Measurements from ENCODE around the gene GREB1L.
"Not testable (repeated sequence)": the region's sequence is repeated elsewhere in the genome, so short reads cannot be mapped to it uniquely, and the experiment has no call there.

The GREB1L gene

DNA sequence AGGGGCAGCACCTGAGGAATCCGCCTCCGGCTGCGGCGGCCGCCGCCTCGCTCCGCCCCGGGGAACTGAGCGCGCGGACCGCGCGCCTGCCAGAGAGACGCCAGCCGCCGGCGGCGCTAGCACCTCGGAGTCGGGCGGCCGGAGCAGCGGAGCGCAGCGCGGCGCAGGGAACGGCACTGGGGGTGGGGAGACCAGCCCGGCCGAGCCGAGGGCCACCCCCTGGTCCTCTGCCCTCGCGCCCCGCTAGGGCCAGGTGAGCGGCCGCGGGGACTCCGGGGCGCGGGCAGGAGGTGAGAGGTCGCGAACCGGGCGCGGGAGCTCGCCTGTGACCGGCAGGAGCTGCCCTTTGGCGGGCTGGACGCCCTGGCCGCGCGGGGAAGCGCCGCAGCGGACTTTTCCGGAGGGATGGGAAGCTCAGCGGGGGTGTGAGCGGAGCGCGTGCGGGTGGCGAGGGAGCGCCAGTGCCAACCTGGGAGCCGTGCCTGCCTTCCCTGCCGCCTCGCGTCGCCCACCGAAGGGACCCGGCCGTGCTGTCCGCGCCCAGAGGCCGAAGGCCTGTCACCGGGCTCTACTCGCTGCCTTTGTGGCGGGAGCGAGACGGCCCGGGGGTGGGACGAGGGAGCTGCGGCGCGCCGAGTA lies at the start of gene GREB1L:
GREB1L (plus strand) TSS at position 92 of the 639 bp plus-strand sequence. CDS start 141,287 bp downstream, outside the sequence.
- no peak for DNase-seq (ENCODE audit: low read depth, low spot score)

DNA sequence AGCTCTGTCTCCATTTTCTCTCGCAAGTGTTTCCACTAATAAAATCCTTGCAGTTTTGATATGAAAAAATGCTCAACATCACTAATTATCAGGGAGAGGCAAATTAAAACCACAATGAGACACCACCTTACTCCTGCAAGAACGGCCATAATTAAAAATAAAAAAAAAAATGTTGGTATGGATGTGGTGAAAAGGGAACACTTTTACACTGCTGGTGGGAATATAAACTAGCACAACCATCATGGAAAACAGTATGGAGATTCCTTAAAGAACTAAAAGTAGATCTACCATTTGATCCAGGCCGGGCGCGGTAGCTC lies 49.8 kb upstream of the GREB1L start:
- no peak for DNase-seq (ENCODE audit: low read depth, low spot score)

DNA sequence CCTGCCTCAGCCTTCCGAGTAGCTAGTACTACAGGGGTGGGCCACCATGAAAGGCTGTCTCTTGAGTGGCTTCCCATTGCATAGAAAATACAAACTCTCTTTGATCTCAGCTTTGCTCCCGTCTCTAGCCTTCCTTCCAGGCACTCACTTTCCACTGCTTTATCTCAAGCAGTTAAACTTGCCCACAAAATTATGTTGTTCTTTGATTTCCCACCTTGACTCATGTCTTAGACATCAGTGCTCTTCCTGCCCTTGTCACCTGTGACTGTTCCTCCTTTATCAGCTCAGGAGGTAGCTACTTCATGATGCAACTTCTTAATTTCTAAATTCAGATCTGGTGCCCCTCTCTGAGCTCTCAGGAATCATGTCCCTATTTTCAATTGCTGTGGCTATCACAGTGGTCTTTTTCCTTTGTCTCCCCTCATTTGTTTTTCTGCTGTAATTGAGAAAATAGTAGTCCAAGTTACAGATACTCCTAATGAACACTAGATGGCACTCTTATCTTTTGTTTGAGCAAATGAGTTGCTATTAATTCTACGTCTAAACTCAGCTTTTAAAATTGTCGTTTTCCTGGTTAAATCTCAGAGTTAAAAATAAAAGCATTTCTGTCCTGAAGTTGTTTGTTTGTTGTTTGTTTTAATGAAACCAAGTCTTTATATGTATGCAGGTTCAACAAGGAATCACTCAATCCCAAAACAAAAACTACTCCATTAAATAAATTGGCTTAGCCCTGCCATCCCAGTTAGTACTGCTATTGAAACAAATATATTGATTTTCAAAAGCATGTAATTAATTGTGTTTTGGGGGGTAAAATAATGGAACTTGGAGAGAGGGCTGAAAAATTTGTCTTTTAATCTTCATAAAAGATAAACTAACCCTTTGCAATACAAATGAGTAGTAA lies 46.9 kb upstream of the GREB1L start:
- DNase-seq (ENCODE audit: low read depth, low spot score) = no peak

DNA sequence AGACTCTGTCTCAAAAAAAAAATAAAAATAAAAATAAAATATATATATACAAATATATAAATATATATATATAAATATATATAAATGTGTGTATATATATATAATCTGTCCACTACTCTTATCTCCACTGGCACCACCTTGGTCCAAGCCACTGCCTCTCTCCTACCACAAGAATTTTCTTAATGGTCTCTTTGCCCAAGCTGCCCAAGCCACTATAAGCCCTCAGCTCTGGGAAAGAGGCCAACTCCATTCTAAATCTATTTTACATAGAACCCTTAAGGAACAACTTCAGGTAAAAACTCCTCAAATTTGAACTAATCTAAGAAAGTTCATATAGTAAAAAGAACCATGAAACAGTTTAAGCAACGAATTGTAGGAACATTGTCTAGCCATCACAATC lies 45.6 kb upstream of the GREB1L start:
- DNase-seq (ENCODE audit: low read depth, low spot score) = no peak

DNA sequence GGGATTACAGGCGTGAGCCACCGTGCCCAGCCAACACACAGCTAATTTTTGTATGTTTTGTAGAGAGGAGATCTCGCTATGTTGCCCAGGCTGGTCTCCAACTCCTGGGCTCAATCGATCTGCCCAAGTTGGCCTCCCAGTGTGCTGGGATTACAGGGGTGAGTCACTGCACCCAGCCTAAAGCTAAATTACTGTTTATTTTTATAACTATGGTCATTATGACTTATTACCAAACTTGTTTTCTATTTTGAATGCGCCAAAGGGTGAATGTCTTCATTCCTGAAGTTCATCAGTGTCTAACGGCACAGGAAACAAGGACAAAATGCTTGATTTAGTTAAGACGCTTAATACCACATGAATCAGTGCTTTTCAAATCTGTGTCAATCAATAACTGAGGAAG lies 38.9 kb upstream of the GREB1L start:
- DNase-seq (ENCODE audit: low read depth, low spot score) = no peak

DNA sequence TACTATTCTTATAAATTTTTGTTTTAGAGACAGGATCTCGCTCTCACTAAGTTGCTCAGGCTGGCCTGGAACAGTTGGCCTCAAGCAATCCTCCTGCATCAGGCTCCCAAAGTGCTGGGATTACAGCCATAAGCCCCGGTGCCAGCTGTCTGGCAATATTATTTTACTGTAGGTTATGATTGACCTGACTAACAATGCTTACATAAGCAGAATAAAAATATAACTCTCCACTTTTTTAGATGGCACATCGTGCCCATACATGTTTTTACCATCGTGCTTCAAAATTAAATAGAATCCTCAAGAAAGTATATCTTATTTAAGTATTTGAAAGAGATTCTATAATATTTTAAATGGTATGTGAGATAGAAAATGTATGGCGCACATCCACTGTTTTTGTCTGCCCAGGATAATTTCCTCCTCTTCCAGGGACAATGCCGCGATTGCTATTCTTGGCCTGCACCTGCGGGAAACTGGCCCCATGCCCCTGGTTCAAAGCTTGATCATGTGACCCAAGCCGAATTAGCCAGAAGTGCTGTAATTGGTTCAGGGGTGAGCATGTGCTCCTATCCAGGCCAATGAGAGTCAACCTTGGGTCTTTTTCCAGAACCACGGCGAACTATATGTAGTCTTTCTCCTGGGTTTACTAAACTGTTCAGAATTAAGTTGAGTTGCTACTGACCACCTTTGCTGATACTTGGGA lies 38.3 kb upstream of the GREB1L start:
- DNase-seq (ENCODE audit: low read depth, low spot score) = no peak

DNA sequence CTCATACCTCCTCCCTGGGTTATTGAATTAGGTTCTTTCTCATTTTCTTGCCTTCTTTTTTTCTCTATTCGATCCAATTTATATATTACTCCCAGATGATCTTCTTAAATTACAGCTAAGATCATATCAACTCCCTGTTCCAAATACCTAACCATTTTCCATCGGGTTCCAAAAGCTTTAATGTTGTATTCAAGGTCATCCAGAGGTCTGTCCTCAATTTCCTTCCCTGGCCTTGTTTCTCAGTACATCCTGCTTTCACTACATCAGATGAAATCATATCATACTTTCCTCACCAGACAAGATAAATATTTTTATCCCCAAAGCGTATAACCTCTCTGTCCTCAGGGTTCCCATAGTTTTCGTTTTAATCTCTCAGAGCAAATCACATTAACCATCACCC lies 36.3 kb upstream of the GREB1L start:
- no peak for DNase-seq (ENCODE audit: low read depth, low spot score)

DNA sequence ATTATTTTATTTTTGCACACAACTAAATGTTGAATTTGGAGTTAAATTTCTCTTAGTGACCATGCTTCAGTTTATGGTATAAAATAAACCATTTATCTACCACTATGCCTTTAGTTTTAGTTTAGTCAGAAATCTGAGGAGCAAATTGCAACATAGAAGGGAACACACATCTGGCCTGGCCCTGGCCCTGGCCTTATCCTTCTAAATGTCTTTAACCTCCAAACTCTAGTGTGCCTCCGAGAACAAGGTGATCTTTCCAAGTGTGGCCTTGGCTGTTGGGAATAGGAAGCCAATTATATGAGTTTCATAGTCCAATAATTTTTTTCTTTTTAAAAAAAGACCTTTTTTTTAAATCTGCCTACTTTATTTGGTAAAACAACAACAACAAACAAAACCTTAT lies 31.8 kb upstream of the GREB1L start:
- DNase-seq (ENCODE audit: low read depth, low spot score) = no peak

DNA sequence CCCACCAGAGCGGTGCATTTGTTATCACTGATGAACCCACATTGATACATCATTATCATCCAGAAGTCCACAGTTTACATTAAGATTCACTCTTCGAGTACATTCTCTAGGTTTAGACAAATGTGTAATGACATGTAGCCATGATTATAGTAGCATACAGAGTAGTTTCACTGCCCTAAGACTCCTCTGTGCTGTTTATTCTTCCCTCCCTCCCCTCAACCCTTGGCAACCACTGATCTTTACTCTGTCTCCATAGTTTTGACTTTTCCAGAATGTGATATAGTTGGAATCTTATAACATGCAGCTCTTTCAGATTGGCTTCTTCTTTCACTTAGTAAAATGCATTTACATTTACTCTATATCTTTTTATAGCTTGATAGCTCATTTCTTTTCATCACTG lies 31.2 kb upstream of the GREB1L start:
- no peak for DNase-seq (ENCODE audit: low read depth, low spot score)

DNA sequence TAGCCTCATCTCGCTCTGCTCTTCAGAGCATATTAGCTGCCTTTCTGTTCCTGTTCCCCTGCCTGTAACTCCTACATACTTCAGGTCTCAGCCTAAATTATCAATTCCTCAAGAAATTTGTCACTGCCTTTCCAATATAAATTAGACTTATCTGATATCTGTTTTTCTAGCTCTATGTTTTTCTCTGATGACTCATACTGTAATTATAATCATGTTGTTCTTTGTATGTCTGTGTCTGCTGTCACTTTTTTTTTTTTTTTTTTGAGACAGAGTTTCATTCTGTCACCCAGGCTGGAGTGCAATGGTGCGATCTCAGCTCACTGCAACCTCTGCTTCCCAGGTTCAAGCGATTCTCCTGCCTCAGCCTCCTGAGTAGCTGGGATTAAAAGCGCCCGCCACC lies 27.6 kb upstream of the GREB1L start:
- not testable (repeated sequence) for DNase-seq (ENCODE audit: low read depth, low spot score)

DNA sequence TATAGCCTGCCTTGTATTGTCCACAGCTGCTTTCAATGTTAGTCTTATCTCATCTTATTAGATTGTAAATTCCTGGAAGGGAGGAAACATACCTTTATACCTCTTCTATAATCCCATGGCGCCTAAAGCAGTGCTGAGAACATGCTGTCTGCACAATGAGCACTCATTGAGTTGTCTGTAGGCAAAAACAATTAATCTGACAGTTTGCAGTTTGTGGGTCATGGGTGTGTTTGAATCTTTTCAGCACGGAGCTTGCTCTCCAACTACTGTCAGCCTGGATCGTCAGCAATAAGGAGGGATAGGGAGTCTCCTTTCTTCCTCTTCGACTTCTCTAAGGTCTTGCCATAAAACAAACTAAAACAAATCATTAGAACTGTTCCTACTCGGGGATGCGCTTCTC lies 26.5 kb upstream of the GREB1L start:
- no peak for DNase-seq (ENCODE audit: low read depth, low spot score)

DNA sequence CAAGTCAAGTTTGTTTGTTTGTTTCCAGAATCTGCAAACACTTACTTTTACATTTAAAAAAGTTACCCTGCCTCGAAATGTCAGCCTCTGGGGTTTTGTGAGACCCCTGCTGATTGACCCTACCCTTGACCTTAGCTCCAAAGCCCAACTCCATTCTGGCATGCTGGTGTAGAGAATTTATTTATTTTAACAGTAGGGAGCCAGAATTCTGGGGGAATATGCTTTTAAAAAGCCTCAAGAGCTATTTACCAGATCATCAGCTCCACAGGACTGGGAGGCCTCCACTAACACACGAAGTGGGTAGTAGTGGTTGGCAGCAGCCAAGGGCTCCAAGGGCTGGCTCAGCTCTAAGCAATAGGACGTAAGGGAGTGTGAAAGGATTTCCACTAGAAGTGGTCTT lies 23.2 kb upstream of the GREB1L start:
- DNase-seq (ENCODE audit: low read depth, low spot score) = no peak

DNA sequence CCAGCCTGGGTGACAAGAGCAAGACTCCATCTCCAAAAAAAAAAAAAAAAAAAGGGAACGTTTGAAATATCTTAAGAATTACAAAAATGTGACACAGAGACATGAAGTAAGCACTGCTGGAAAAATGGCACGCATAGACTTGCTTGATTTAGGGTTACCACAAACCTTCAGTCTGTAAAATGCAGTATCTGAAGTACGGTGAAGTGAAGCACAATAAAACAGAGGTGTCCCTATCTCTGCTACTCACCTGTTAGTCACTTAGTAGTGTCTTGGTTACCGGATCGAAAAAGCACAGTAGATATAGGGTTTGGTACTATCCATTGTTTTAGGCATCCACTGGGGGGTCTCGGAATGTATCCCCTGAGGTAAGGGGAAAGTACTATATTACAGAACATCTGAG lies 11.6 kb upstream of the GREB1L start:
- DNase-seq (ENCODE audit: low read depth, low spot score) = no peak

DNA sequence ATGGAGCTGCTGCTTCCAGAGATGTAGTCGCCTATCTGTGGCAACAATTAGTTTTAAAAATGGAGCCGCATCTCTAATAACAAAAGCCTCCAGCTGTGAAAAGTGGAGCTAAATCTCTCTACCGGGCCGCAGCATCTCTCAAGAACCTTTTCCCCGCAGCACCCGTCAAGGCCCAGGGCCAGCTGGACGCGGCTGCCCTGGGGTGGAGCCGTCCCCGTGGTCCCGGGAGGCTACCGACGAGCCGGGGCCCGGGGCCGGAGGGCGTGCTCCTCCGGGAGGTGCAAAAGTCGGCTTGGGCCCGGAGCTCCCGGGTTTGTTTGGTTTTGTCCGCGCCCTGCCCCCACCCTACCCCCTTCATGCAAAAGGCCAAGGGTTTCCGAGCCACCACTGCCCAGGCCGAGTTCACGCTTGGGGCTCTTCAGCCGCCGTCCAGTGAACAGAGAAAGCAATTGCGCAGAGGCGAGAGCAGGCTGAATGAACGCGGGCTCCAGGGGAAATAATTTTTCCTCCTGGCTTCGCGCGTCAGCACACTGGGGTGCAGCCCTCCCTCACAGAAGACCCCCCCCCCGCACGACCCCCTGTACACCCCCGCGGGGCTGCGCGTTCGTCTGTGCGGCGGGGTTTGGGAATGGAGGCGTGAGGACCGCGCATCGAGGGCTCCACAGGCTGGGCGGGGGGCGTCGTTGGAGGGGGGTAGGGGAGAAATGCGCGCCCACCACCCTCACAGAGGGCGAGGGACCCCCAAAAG lies 557 bp upstream of the GREB1L start:
- DNase-seq (ENCODE audit: low read depth, low spot score) = no peak

DNA sequence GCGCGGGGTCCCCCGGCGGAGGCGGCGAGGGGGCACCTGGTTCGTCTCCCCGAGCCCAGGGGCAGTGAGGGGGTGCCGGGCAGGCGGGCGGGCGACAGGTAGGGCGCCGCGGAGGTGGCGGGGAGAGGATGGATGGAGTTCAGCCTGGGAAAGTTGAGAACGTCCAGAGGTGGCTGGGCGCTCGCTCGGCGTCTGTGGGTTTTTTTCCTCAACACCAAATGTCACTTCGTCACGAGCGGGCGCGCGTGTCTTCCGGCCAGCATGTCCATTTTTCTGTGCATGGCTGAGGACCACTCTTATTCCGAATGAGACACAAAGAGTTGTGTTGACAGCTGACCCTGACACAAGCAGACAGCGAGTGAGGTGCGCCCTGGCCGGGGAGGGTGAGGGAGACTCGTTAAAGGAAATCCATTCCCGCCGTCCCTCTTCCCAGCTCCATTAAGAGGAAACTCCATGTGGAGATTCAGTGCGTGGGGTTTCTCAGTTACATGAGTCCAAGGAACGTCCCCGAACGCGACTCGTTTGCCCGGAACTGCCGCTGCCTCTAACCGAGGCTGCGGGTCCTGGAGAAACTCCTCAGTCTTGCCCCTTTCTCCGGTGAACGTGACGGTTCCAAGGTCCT lies 859 bp downstream of the GREB1L start:
- DNase-seq (ENCODE audit: low read depth, low spot score) = no peak

DNA sequence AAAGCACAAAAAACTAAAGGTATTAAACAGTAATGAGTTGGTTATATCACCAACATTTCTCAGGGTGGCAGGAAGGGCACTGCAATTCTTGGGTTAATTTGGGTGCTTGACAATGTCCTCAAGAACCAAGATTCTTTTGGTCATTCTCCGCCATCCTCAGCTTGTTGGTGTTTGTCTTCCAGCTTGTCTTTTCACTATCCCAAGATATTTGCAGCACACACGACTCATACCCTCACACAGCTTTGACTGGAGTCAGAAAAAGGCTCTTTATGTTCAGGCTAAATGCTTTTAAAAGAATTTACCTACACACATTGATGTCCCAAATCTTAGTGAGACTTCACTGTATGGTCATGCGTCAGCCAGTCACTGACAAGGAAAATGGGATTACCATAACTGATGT lies 12.5 kb downstream of the GREB1L start:
- no peak for DNase-seq (ENCODE audit: low read depth, low spot score)

DNA sequence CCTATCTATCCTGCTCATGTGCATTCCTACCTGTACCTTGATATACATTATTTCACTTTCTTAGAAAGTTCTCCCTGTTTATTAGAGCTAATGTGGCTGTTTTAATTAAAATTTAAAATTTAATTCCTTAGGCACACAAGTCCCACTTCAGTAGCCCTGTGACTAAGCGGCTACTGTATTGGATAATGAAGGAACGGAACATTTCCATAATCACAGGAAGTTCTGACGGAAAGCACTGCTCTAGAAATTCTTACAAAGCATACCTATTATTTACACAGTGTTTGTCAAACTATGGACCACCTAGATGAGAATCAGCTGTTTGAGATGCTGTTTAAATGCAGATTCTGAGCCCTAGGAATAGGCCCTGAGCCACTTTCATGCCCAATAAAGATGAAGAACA lies 13.2 kb downstream of the GREB1L start:
- no peak for DNase-seq (ENCODE audit: low read depth, low spot score)

DNA sequence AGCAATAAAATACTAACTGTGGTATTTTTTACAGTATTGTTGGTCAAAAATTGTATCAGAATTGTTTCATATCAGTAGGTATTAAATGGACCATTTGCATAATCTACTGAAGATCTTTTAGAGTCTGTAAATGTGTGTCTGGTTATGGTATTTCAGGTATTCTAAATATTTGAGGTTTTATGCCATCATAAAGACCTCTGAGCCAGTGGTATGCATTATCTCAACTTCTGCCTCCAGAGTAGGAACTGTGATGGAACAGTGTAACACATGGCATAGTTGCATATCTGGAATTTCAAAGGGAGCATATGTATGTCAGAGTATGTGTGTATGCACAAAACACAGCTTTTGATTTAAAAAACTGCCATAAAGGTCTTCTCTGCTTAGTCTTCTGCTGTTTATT lies 15.4 kb downstream of the GREB1L start:
- DNase-seq (ENCODE audit: low read depth, low spot score) = no peak

DNA sequence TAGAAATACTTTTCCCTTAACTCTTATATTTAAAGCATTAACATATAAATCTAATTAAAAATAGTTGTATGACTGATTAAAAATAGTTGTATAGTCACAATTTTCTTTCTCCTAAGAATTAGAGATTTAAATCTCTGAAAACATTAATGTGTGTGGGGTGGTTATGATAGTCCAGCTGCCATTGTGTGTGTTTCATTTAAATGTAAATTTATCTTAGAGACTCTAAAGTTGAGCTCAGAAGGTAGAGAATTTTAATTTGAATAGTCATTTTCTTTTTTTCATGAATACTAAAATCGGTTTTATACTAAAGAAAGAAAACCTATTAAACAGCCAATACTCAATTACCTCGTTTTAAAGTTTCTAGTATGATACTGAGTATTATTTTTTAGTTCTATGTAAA lies 18.6 kb downstream of the GREB1L start:
- DNase-seq (ENCODE audit: low read depth, low spot score) = no peak

DNA sequence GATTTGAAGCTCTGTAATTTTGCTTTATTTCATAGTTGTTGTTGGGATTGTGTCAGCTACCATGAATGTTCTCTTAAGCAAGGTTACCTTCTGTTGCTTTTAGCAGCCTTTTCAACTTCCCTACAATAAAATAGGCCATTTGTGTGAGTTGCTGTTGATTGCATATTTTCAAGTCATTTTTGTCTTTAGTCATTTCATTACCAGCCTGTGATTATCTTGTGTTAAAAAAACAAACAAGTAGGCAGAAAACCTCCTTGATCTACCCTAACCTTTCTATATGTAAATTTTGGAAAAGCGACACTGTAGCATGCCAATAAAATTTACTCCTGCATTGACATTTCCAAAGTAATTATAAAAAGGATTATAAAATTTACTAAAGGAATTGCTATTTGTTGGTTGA lies 19.3 kb downstream of the GREB1L start:
- DNase-seq (ENCODE audit: low read depth, low spot score) = no peak

DNA sequence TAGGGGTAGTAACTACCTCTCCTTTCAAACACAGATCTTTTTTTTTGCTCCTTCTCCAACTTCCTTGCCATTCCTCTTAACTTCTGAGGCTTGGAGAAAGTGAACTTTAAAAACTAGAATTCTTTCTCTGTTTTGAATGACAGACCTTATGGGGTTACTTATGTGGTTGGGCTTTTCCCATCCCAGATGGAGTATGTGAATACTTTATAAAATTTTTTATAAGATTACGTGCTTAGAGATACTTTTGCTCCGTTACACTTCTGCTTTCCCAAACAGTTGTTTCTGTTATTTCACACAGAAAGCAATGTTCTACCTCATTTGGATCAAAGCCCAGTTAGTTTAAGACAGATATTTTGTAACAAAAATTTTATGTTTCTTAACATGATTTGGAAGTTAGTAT lies 20.2 kb downstream of the GREB1L start:
- DNase-seq (ENCODE audit: low read depth, low spot score) = no peak

DNA sequence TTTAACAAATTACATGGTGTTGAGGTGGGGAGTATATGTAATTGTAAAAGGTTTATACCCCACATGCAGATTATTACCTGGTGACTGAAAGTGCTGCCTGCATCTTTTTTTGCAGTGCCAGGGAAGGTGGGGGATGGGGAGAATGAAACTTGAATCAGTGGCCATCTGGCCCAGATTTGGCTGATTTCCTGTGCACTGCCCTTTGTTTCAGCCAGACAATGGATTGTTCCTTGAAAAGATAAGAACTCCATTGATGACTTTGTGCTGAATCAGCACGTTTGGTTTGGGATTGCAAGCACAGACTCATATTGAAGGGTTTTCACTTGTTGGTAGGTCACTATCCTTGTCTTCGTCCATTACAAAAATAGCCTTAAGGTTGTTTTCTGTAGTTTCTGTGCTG lies 20.9 kb downstream of the GREB1L start:
- DNase-seq (ENCODE audit: low read depth, low spot score) = no peak

Data from activated CD4-positive, CD25-positive, alpha-beta regulatory T cell treated with anti-CD3 and anti-CD28 coated beads, Interleukin-2, amount 50 U/mL, for 16 hours (primary cell).